OCI-LY1 (cell line): ENCODE data around the gene FLNC.

Experiments
- CTCF ChIP-seq: fragments of 200-600 bp; sonication (generic), shearing (Covaris generic); IDR thresholded peaks from 2 replicates; pipeline ENCODE4 v1.5.1; 2017; ENCODE audit warnings: mild to moderate bottlenecking, antibody characterized with exemption, low read length, moderate library complexity, mixed read lengths
- EZH2 ChIP-seq: fragments of 200-600 bp; sonication (generic), shearing (Covaris generic); IDR thresholded peaks from 2 replicates; pipeline ENCODE4 v1.8.0; 2017; ENCODE audit warnings: borderline replicate concordance, mixed run types, mild to moderate bottlenecking, antibody characterized with exemption, low read length, moderate library complexity, mixed read lengths

DNA sequence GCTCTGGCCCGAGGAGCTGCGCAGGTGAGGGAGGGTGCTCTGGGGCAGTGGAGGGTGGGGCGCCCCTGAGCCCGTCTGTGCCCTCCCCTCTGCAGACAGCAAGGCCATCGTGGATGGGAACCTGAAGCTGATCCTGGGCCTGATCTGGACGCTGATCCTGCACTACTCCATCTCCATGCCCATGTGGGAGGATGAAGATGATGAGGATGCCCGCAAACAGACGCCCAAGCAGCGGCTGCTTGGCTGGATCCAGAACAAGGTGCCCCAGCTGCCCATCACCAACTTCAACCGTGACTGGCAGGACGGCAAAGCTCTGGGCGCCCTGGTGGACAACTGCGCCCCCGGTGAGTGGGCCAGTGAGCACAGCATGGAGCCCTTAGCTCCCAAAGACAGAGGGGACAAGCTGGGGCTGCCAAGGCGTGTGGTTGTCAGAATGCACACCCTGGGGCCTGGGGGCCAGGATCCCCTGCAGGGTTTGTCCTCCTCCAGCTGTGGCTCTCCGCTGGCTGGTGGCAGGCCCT, 5.1 kb downstream of the FLNC start:
- TF ChIP-seq CTCF (no peak), EZH2 (no peak)
